ENCODE measurements around the gene BTG2. TPM values are rescaled to one million over a fixed set of nuclear protein-coding genes. Genes with fewer than 3 reads are reported as not detected.

BTG2 gene
- total RNA-seq, 4 donors from 2014 or later, result 98.6 to 205 (median 131) TPM

DNA sequence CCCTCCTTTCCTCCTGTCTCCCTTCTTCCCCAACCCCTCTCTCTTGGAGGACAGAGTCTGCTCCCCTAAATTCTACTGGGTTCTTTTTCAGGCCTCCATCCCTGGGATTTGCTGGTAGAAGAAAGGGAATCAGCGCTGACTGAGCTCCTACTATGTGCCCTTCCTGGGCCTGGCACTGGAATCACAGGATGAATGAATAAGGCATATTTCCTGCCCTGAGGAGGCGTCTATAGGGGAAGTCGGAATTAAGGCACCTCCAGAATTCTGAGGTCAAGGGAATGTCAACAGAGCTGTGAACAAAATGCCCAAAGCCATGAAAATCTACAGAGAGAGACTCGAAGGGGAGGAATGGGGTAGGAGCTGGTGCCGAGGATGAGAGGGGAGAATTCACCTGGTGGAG is 17.4 kb upstream of the BTG2 start:
- intact Hi-C loops (cut with DNase I; ENCODE audit: low total_unique reads), result no loop called here
- no peak overlapping the region for H3K4me3 ChIP-seq (ENCODE audit: low read depth, poor library complexity, severe bottlenecking)
- TF ChIP-seq, protein P1, sequence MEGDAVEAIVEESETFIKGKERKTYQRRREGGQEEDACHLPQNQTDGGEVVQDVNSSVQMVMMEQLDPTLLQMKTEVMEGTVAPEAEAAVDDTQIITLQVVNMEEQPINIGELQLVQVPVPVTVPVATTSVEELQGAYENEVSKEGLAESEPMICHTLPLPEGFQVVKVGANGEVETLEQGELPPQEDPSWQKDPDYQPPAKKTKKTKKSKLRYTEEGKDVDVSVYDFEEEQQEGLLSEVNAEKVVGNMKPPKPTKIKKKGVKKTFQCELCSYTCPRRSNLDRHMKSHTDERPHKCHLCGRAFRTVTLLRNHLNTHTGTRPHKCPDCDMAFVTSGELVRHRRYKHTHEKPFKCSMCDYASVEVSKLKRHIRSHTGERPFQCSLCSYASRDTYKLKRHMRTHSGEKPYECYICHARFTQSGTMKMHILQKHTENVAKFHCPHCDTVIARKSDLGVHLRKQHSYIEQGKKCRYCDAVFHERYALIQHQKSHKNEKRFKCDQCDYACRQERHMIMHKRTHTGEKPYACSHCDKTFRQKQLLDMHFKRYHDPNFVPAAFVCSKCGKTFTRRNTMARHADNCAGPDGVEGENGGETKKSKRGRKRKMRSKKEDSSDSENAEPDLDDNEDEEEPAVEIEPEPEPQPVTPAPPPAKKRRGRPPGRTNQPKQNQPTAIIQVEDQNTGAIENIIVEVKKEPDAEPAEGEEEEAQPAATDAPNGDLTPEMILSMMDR (IDR thresholded peaks at IDR 0.05), result no peak
- no peak for TF ChIP-seq POLR2A (IDR thresholded peaks at IDR 0.05)
- WGBS, 2 donors, result 77 to 82% methylated on average over 5 of the region's 5 CpGs
- DNase-seq (ENCODE audit: low spot score in 2 of 2), result no peak

DNA sequence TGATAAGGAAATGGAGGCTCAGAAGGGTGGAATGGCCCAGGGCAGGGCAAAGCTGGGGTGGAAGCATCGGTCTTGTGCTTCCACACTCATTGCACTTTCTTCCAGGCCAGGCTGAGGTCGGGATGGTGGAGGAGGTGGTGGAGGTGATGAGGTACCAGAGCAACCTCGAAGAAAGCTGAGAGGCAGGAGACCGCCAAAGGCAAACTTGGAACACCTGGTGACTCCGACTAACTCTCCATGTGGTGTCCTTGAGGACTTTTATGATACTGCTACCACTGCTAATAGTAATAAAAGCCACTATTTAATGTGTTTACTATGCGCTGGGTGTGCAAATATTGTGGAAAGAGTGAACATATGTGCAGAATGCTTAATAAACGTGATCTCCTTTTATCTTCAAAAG is 16.9 kb upstream of the BTG2 start:
- intact Hi-C loops (cut with DNase I; ENCODE audit: low total_unique reads), result no loop called here
- 77 to 82% methylated on average over 7 of the region's 7 CpGs for WGBS, 2 donors
- no peak overlapping the region for H3K4me3 ChIP-seq (ENCODE audit: low read depth, poor library complexity, severe bottlenecking)
- no peak for TF ChIP-seq POLR2A (IDR thresholded peaks at IDR 0.05)
- TF ChIP-seq, protein P1 (IDR thresholded peaks at IDR 0.05), result no peak
- no peak for DNase-seq (ENCODE audit: low spot score in 2 of 2)

DNA sequence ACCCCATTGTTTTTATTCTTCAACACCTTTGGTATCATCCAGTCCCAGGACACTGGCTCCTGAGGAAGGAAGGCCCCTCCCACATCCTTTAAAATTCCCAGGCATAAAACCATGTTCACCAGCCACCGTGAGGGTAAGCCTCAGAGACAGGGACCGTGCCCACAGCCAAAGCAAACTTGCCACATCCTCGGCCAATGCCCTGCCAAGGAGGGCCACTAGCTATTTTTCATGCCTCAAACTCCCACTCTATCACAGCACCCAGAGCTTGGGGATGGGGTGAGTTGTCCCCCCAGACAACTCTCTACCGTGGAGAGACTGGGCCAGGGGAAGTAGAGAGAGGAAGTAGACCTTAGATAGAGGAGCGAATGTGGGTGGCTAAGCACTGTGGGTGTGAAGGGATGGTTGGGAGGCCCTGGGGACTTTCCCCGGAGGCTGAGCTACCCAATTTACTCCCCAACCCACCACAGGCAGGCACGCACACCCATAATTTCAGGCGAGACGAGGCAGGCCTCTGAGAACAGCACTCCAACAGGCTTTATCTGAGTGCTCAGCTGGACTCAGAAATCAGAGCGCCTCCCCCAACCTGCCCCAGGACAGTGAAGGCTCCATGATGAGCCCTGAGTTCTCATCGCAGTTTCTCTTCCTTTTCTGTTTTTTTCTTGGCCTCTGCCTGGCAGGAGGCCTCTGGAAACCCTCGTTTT is 15.9 kb upstream of the BTG2 start:
- WGBS, 2 donors, result 31 to 47% methylated on average over 12 of the region's 12 CpGs
- intact Hi-C loops (cut with DNase I; ENCODE audit: low total_unique reads), result no loop called here
- DNase-seq (ENCODE audit: low spot score in 2 of 2), result no peak
- no peak overlapping the region for H3K4me3 ChIP-seq (ENCODE audit: low read depth, poor library complexity, severe bottlenecking)
- TF ChIP-seq, protein P1 (IDR thresholded peaks at IDR 0.05), result no peak
- TF ChIP-seq POLR2A (IDR thresholded peaks at IDR 0.05), result no peak

DNA sequence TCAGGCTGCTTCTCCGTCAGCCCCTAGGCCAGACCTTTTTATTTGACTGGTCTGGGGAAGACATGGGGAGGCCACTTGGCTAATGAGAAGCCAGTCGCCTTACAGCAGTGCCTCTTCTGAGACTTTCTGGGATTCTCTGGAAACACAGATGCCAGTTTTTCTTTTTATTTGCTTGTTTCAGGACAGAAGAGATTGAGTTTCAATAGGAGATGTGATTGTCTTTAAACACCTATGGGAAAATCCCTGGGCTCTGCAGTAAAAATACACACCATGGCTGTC is 15.4 kb upstream of the BTG2 start:
- no peak for TF ChIP-seq POLR2A (IDR thresholded peaks at IDR 0.05)
- TF ChIP-seq, protein P1 (IDR thresholded peaks at IDR 0.05), result no peak
- WGBS, 2 donors, result 39 to 41% methylated on average over 2 of the region's 2 CpGs
- no peak overlapping the region for H3K4me3 ChIP-seq (ENCODE audit: low read depth, poor library complexity, severe bottlenecking)
- no peak for DNase-seq (ENCODE audit: low spot score in 2 of 2)
- intact Hi-C loops (cut with DNase I; ENCODE audit: low total_unique reads), result no loop called here

DNA sequence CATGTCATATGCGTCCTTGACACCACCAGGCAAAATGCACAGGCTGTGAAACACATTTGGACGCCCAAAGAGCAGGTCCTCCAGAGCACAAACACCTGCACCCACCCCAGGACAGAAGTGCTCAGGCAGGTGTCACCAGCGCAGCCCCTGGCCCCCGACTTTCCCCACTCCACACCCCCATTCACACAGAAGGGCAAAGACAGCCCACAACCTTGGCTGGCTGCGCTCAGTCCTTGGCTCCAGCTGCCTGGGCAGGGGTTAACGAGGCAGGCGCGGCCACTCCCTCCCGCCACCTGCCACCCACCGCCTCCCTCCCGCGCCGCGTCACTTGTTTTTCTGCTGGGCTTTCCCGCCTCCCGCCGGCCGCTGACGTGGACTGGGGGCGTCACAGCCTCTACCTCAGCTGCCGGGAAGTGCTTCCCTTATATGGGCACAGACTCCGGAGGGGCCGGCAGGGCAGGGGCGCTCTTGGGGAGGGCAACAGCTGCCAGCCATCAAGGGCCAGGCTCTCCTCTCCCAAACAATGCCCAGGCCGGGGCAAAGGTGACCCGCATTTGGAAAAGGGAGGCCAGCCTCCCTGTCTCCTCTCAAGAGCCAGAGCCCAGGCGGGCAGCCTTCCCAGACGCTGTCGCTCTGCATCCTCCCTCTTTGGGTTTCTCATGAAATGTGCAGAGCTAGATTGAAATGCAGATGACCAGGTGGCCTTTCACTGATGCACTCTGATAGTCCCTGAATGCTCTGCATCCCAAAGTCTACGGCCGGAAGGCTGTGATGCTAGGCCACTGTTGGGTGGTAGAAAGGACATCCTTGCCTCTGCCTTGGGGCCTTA is 14.8 kb upstream of the BTG2 start:
- intact Hi-C loops (cut with DNase I; ENCODE audit: low total_unique reads), result no loop called here
- no peak overlapping the region for H3K4me3 ChIP-seq (ENCODE audit: low read depth, poor library complexity, severe bottlenecking)
- peak; percentile 91 to 99 for DNase-seq (ENCODE audit: low spot score in 2 of 2)
- no peak for TF ChIP-seq POLR2A (IDR thresholded peaks at IDR 0.05)
- TF ChIP-seq, protein P1 (IDR thresholded peaks at IDR 0.05), result no peak
- 15 to 16% methylated on average over 28 to 31 of the region's 31 CpGs for WGBS, 2 donors
